ENCODE measurements around the gene DHX36. TPM values are rescaled to one million over a fixed set of nuclear protein-coding genes. Genes with fewer than 3 reads are reported as not detected.
A peak's percentile ranks its signal among the peaks of the same experiment; 100 is the strongest.

The DHX36 gene
- total RNA-seq, 1 experiment from 2014 or later: 121 TPM

GRCh38 chr3:154324919-154325318 lies 632 bp upstream of the DHX36 start:
- DNase-seq (ENCODE audit: low spot score): no peak
- H3K4me1 ChIP-seq (ENCODE audit: insufficient read depth, low read length, poor library complexity, severe bottlenecking): no peaks in the 10 kb centered on the region
- no peaks in the 10 kb centered on the region for H3K36me3 ChIP-seq (ENCODE audit: insufficient read depth, low read length, poor library complexity, severe bottlenecking)
- no peaks in the 10 kb centered on the region for H3K27me3 ChIP-seq (replicated peaks; ENCODE audit: insufficient read depth, low read depth, low read length, poor library complexity)
- TSS peak; percentile 98 for BruUV-seq (replicated peaks)
- TF ChIP-seq, protein P1, sequence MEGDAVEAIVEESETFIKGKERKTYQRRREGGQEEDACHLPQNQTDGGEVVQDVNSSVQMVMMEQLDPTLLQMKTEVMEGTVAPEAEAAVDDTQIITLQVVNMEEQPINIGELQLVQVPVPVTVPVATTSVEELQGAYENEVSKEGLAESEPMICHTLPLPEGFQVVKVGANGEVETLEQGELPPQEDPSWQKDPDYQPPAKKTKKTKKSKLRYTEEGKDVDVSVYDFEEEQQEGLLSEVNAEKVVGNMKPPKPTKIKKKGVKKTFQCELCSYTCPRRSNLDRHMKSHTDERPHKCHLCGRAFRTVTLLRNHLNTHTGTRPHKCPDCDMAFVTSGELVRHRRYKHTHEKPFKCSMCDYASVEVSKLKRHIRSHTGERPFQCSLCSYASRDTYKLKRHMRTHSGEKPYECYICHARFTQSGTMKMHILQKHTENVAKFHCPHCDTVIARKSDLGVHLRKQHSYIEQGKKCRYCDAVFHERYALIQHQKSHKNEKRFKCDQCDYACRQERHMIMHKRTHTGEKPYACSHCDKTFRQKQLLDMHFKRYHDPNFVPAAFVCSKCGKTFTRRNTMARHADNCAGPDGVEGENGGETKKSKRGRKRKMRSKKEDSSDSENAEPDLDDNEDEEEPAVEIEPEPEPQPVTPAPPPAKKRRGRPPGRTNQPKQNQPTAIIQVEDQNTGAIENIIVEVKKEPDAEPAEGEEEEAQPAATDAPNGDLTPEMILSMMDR (conservative IDR thresholded peaks at IDR 0.05; ENCODE audit: low read depth, low read length): no peak
- TF ChIP-seq EZH2 (IDR thresholded peaks at IDR 0.05; ENCODE audit: borderline replicate concordance, low read depth, low read length, poor library complexity, severe bottlenecking): no peak
- peak overlapping the region; percentile 93 for H3K27ac ChIP-seq (ENCODE audit: low read depth, low read length, poor library complexity, severe bottlenecking)
- H3K9me3 ChIP-seq (ENCODE audit: low read depth, low read length, poor library complexity, severe bottlenecking): no peaks in the 10 kb centered on the region
- intact Hi-C loops (cut with micrococcal nuclease; ENCODE audit: unreplicated experiment): no loop called here
- ChIA-PET POLR2A (ENCODE audit: low non-redundant PET) (no interaction called here), CTCF (no interaction called here)
- H3K4me3 ChIP-seq (ENCODE audit: low read depth, low read length, poor library complexity, severe bottlenecking): peak overlapping the region; percentile 76

- POLR2A ChIA-PET (ENCODE audit: low non-redundant PET): no interaction called here
- Histone ChIP-seq H3K4me1 (ENCODE audit: insufficient read depth, low read length, poor library complexity, severe bottlenecking) (peaks cover 11% of the 10 kb centered on the region), H3K27me3 (replicated peaks; ENCODE audit: insufficient read depth, low read depth, low read length, poor library complexity) (no peaks in the 10 kb centered on the region), H3K27ac (ENCODE audit: low read depth, low read length, poor library complexity, severe bottlenecking) (no peak overlapping the region), H3K36me3 (ENCODE audit: insufficient read depth, low read length, poor library complexity, severe bottlenecking) (peaks cover 35% of the 10 kb centered on the region), H3K4me3 (ENCODE audit: low read depth, low read length, poor library complexity, severe bottlenecking) (no peak overlapping the region), H3K9me3 (ENCODE audit: low read depth, low read length, poor library complexity, severe bottlenecking) (no peaks in the 10 kb centered on the region)
- CTCF ChIA-PET: no interaction called here
- no peak for DNase-seq (ENCODE audit: low spot score)
- no TSS peak for BruUV-seq (replicated peaks)
- TF ChIP-seq EZH2 (IDR thresholded peaks at IDR 0.05; ENCODE audit: borderline replicate concordance, low read depth, low read length, poor library complexity, severe bottlenecking): no peak
- TF ChIP-seq, protein P1 (conservative IDR thresholded peaks at IDR 0.05; ENCODE audit: low read depth, low read length): no peak
- intact Hi-C loops (cut with micrococcal nuclease; ENCODE audit: unreplicated experiment): no loop called here
Observed at GRCh38 chr3:154316974-154317767, 7.1 kb downstream of the DHX36 start.

GRCh38 chr3:154314152-154314551 lies 10.1 kb downstream of the DHX36 start:
- peaks cover 55% of the 10 kb centered on the region for H3K36me3 ChIP-seq (ENCODE audit: insufficient read depth, low read length, poor library complexity, severe bottlenecking)
- no peak overlapping the region for H3K4me3 ChIP-seq (ENCODE audit: low read depth, low read length, poor library complexity, severe bottlenecking)
- H3K9me3 ChIP-seq (ENCODE audit: low read depth, low read length, poor library complexity, severe bottlenecking): no peaks in the 10 kb centered on the region
- peak; percentile 6 for DNase-seq (ENCODE audit: low spot score)
- peaks cover 11% of the 10 kb centered on the region for H3K4me1 ChIP-seq (ENCODE audit: insufficient read depth, low read length, poor library complexity, severe bottlenecking)
- CTCF ChIA-PET: no interaction called here
- H3K27ac ChIP-seq (ENCODE audit: low read depth, low read length, poor library complexity, severe bottlenecking): no peak overlapping the region
- no peaks in the 10 kb centered on the region for H3K27me3 ChIP-seq (replicated peaks; ENCODE audit: insufficient read depth, low read depth, low read length, poor library complexity)
- POLR2A ChIA-PET (ENCODE audit: low non-redundant PET): interaction anchor here (0.6 kb wide), 1 partner anchor 589 kb away, joined by 5 read pairs; no protein-coding TSS in a partner anchor
- intact Hi-C loops (cut with micrococcal nuclease; ENCODE audit: unreplicated experiment): no loop called here
- no peak for TF ChIP-seq EZH2 (IDR thresholded peaks at IDR 0.05; ENCODE audit: borderline replicate concordance, low read depth, low read length, poor library complexity, severe bottlenecking)
- TF ChIP-seq, protein P1 (conservative IDR thresholded peaks at IDR 0.05; ENCODE audit: low read depth, low read length): peak; percentile 27; the same call in 1 of the 2 replicates
- no TSS peak for BruUV-seq (replicated peaks)
